Measurements from ENCODE around the gene EGF.

EGF gene

DNA sequence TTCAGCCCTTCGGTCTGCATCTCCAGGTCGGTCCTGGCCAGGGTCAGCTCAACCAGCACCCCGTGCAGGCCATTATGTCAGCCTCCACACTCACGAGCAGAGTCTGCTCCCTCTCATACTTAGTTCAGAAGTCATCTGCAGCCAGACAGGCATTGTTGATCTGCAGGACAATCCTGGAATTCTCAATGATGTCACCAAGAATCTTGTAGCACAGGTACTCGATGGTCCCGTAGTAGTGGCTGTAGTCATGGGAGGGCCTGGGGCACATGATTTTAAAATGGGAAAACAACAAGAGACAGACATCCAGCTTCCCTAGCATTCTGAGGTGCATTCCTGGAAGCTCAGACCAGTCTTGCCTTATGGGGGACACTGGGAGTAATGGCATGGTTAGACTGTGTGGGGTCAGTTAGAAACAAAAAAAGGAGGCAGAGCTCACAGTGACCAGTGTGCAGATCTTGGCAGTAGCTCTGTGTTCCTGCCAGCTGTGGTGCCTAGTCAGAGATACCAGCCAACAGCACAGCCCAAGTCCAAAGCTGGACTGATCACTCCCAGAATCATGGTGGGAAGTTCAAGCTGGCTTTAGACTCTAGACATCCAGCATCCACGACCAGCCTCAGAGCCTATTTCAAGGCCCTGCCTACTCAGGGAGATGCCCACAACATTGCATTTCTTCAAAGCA lies 32.9 kb upstream of the EGF start:
- Histone ChIP-seq H3K9me3 (ENCODE audit: low read length) (no peaks in the 10 kb centered on the region), H3K36me3 (ENCODE audit: insufficient read depth, low read length) (no peaks in the 10 kb centered on the region), H3K27me3 (ENCODE audit: insufficient read depth, low read length) (no peaks in the 10 kb centered on the region), H3K4me1 (ENCODE audit: insufficient read depth, low read length) (no peaks in the 10 kb centered on the region), H2AFZ (ENCODE audit: low read depth, low read length) (no peak overlapping the region), H3K4me3 (ENCODE audit: low read length) (no peak overlapping the region)

DNA sequence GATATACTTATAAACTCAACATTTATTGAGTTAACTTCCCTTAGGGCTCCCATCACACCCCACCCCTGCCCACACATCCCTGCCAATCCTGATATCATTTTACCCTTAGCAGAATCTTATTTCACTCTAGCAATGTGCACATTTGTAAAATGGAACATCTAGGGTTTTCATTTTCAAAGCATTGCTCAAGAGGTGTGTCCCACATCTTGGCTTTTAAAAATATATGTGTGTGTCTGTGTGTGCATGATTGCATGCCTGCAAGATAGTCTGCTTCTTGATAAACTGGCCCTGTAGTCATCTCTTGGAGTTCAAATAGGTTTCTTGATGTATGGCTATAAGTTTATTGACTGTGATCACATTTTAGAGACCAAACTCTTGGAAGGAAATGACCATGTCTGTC lies 26.4 kb upstream of the EGF start:
- no peaks in the 10 kb centered on the region for H3K27me3 ChIP-seq (ENCODE audit: insufficient read depth, low read length)
- no peak overlapping the region for H3K4me3 ChIP-seq (ENCODE audit: low read length)
- no peaks in the 10 kb centered on the region for H3K36me3 ChIP-seq (ENCODE audit: insufficient read depth, low read length)
- H3K9me3 ChIP-seq (ENCODE audit: low read length): no peaks in the 10 kb centered on the region
- no peak overlapping the region for H2AFZ ChIP-seq (ENCODE audit: low read depth, low read length)
- H3K4me1 ChIP-seq (ENCODE audit: insufficient read depth, low read length): peaks cover 3% of the 10 kb centered on the region

GRCh38 chr4:109887071-109887470 lies 25.6 kb upstream of the EGF start:
- no peaks in the 10 kb centered on the region for H3K27me3 ChIP-seq (ENCODE audit: insufficient read depth, low read length)
- peaks cover 3% of the 10 kb centered on the region for H3K4me1 ChIP-seq (ENCODE audit: insufficient read depth, low read length)
- no peak overlapping the region for H2AFZ ChIP-seq (ENCODE audit: low read depth, low read length)
- H3K9me3 ChIP-seq (ENCODE audit: low read length): no peaks in the 10 kb centered on the region
- H3K36me3 ChIP-seq (ENCODE audit: insufficient read depth, low read length): no peaks in the 10 kb centered on the region
- H3K4me3 ChIP-seq (ENCODE audit: low read length): no peak overlapping the region

DNA sequence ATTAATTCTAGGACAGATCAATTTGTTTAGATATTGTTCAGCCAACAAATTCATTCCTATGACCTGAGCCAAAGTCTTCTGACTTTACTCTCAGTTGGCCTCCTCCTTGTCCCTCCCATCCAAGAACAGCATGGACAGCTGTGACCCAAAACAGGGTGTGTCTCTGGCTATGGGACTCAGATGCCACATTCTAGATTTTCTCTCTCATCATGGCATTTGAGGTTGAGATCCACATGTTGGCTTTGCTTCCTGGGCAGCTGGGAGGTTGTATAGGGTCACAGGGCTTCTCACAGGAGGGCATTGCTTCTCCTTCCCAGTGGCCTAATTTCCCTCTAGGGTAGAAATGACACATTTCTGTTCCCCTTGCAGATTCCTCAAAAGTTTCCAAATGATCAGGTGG lies 22.6 kb upstream of the EGF start:
- Histone ChIP-seq H3K4me1 (ENCODE audit: insufficient read depth, low read length) (peaks cover 3% of the 10 kb centered on the region), H2AFZ (ENCODE audit: low read depth, low read length) (no peak overlapping the region), H3K4me3 (ENCODE audit: low read length) (no peak overlapping the region), H3K9me3 (ENCODE audit: low read length) (no peaks in the 10 kb centered on the region), H3K27me3 (ENCODE audit: insufficient read depth, low read length) (no peaks in the 10 kb centered on the region), H3K36me3 (ENCODE audit: insufficient read depth, low read length) (no peaks in the 10 kb centered on the region)

DNA sequence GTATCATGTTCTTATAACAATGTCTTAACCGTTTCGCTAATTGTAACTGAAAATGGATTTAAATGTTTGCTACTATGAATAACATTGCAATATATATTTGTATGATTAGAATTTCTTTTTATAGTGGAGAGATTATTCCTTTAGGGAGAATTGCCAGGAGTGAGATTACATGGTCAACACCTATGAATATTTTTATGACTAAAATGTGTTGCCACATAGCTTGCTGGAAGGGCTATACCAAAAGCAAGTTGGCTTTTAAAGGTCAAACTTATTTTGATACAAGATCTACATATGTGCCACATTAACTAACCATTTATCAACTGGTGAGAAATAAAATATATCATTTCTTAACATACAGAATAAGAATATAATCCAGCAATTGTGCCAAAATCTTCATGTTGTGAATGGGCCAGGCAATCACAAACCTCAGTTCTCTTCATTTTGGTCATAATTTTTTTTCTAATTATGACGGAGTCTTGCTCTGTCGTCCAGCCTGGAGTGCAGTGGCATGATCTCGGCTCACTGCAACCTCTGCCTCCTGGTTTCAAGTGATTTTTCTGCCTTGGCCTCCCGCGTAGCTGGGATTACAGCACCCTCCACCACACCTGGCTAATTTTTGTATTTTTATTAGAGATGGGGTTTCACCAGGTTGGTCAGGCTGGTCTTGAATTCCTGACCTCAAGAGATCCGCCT lies 10.0 kb upstream of the EGF start:
- Histone ChIP-seq H3K4me3 (ENCODE audit: low read length) (no peak overlapping the region), H3K4me1 (ENCODE audit: insufficient read depth, low read length) (no peaks in the 10 kb centered on the region), H2AFZ (ENCODE audit: low read depth, low read length) (no peak overlapping the region), H3K9me3 (ENCODE audit: low read length) (peaks cover 2% of the 10 kb centered on the region), H3K27me3 (ENCODE audit: insufficient read depth, low read length) (no peaks in the 10 kb centered on the region), H3K36me3 (ENCODE audit: insufficient read depth, low read length) (no peaks in the 10 kb centered on the region)

DNA sequence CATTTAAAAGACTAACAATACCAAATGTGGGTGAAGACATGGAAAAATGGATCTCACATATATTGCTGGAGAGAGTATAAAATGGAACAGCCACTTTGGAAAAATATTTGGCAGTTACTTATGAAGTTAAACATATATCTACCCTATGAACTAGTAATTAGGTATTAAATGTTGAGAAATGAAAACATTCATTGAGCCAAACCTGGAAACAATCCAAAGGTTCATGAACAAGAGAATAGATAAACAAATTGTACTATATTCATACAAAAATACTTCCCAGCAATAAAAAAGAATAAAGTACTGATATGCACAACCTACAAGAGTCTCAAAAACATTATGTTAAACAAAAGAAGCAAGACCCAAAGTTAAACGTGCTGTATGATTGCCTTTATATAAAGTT lies 4.0 kb upstream of the EGF start:
- H3K9me3 ChIP-seq (ENCODE audit: low read length): no peaks in the 10 kb centered on the region
- H3K4me3 ChIP-seq (ENCODE audit: low read length): no peak overlapping the region
- H3K27me3 ChIP-seq (ENCODE audit: insufficient read depth, low read length): no peaks in the 10 kb centered on the region
- H2AFZ ChIP-seq (ENCODE audit: low read depth, low read length): no peak overlapping the region
- H3K4me1 ChIP-seq (ENCODE audit: insufficient read depth, low read length): peaks cover 11% of the 10 kb centered on the region
- no peaks in the 10 kb centered on the region for H3K36me3 ChIP-seq (ENCODE audit: insufficient read depth, low read length)

GRCh38 chr4:109910256-109910655 lies 2.4 kb upstream of the EGF start:
- H3K4me3 ChIP-seq (ENCODE audit: low read length): no peak overlapping the region
- no peaks in the 10 kb centered on the region for H3K9me3 ChIP-seq (ENCODE audit: low read length)
- no peak overlapping the region for H2AFZ ChIP-seq (ENCODE audit: low read depth, low read length)
- no peaks in the 10 kb centered on the region for H3K36me3 ChIP-seq (ENCODE audit: insufficient read depth, low read length)
- H3K4me1 ChIP-seq (ENCODE audit: insufficient read depth, low read length): peaks cover 18% of the 10 kb centered on the region
- no peaks in the 10 kb centered on the region for H3K27me3 ChIP-seq (ENCODE audit: insufficient read depth, low read length)

GRCh38 chr4:109913596-109914241 lies 1.0 kb downstream of the EGF start:
- no peaks in the 10 kb centered on the region for H3K9me3 ChIP-seq (ENCODE audit: low read length)
- peak overlapping the region; percentile 66 for H2AFZ ChIP-seq (ENCODE audit: low read depth, low read length)
- no peaks in the 10 kb centered on the region for H3K36me3 ChIP-seq (ENCODE audit: insufficient read depth, low read length)
- H3K4me1 ChIP-seq (ENCODE audit: insufficient read depth, low read length): peaks cover 28% of the 10 kb centered on the region
- H3K27me3 ChIP-seq (ENCODE audit: insufficient read depth, low read length): no peaks in the 10 kb centered on the region
- no peak overlapping the region for H3K4me3 ChIP-seq (ENCODE audit: low read length)

DNA sequence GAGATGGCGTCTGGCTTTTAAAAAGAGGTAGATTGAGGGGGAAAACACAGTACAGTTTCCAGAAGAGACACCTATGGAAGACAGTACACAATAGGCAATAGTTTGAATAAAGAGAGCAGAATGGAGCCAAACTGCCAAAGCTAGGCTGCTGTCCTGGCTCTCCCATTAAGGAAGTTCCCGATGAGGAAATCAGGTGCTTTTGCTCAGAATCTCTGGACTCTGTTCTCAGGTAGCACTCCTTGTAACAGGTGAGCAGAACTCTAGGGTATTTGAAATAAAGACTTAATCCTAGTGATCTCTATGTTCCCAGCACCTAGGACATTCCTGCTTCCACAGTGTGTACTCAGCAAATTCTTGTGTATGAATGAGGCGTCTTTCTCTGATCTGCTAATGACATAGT lies 1.6 kb downstream of the EGF start:
- H3K4me1 ChIP-seq (ENCODE audit: insufficient read depth, low read length): peaks cover 28% of the 10 kb centered on the region
- no peaks in the 10 kb centered on the region for H3K36me3 ChIP-seq (ENCODE audit: insufficient read depth, low read length)
- no peak overlapping the region for H3K4me3 ChIP-seq (ENCODE audit: low read length)
- no peak overlapping the region for H2AFZ ChIP-seq (ENCODE audit: low read depth, low read length)
- H3K27me3 ChIP-seq (ENCODE audit: insufficient read depth, low read length): no peaks in the 10 kb centered on the region
- no peaks in the 10 kb centered on the region for H3K9me3 ChIP-seq (ENCODE audit: low read length)

GRCh38 chr4:109915385-109916026 lies 2.8 kb downstream of the EGF start:
- Histone ChIP-seq H3K4me1 (ENCODE audit: insufficient read depth, low read length) (peaks cover 33% of the 10 kb centered on the region), H2AFZ (ENCODE audit: low read depth, low read length) (peak overlapping the region; percentile 11), H3K4me3 (ENCODE audit: low read length) (no peak overlapping the region), H3K36me3 (ENCODE audit: insufficient read depth, low read length) (no peaks in the 10 kb centered on the region), H3K27me3 (ENCODE audit: insufficient read depth, low read length) (no peaks in the 10 kb centered on the region), H3K9me3 (ENCODE audit: low read length) (no peaks in the 10 kb centered on the region)

- H2AFZ ChIP-seq (ENCODE audit: low read depth, low read length): peak overlapping the region; percentile 11
- no peaks in the 10 kb centered on the region for H3K27me3 ChIP-seq (ENCODE audit: insufficient read depth, low read length)
- no peaks in the 10 kb centered on the region for H3K36me3 ChIP-seq (ENCODE audit: insufficient read depth, low read length)
- no peaks in the 10 kb centered on the region for H3K9me3 ChIP-seq (ENCODE audit: low read length)
- H3K4me3 ChIP-seq (ENCODE audit: low read length): no peak overlapping the region
- peaks cover 38% of the 10 kb centered on the region for H3K4me1 ChIP-seq (ENCODE audit: insufficient read depth, low read length)
These were observed 3.3 kb downstream of the EGF start for GRCh38 chr4:109916027-109916409.

DNA sequence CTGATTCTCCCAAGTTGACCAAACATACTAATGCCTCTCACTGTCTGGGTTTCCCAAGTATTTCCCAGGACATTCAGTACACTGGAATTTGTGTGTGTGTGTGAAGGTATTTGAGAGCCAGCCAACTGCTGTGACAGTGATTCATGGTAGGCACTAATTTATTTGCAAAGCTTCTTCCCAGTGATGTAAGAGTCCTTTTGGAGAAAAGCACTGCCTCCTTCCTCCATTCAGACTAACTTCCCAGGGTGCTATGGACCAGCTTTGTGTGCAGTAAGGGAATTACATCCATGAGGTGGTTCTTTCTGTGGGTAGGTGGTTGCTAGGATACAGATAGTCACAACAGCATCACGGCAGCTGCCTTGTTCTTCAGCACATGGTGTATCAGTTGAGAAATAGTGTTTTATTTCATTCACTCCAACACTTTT lies 8.7 kb downstream of the EGF start:
- Histone ChIP-seq H3K4me1 (ENCODE audit: insufficient read depth, low read length) (peaks cover 26% of the 10 kb centered on the region), H3K27me3 (ENCODE audit: insufficient read depth, low read length) (no peaks in the 10 kb centered on the region), H3K4me3 (ENCODE audit: low read length) (no peak overlapping the region), H3K36me3 (ENCODE audit: insufficient read depth, low read length) (no peaks in the 10 kb centered on the region), H2AFZ (ENCODE audit: low read depth, low read length) (peak overlapping the region; percentile 58), H3K9me3 (ENCODE audit: low read length) (no peaks in the 10 kb centered on the region)

DNA sequence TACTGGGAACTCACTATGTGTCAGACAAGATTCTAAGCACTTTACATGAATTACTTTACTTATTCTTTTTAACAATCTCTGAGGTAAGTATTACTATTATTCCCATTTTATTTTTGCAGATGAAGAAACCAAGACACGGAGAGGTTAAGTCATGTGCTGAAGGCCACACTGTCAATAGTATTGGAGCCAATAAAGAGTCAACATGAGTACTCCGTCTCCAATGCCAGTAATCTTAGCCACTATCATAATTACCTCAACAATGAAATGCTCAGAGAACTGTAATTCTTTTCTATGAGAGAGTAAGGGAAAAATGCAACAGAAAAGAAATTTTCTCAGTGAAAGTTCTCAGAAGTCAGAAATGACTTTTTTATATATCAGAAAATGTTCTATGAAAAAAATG lies 12.7 kb downstream of the EGF start:
- Histone ChIP-seq H2AFZ (ENCODE audit: low read depth, low read length) (no peak overlapping the region), H3K27me3 (ENCODE audit: insufficient read depth, low read length) (no peaks in the 10 kb centered on the region), H3K36me3 (ENCODE audit: insufficient read depth, low read length) (no peaks in the 10 kb centered on the region), H3K4me3 (ENCODE audit: low read length) (no peak overlapping the region), H3K4me1 (ENCODE audit: insufficient read depth, low read length) (peaks cover 30% of the 10 kb centered on the region), H3K9me3 (ENCODE audit: low read length) (no peaks in the 10 kb centered on the region)
